Karpas-422 (cell line): ENCODE measurements around the gene C1orf116. TPM values are rescaled to one million over a fixed set of nuclear protein-coding genes. Genes with fewer than 3 reads are reported as not detected.
A peak's percentile ranks its signal among the peaks of the same experiment; 100 is the strongest.

Experiments
- DNase-seq: peaks from one replicate; pipeline ENCODE4 v3.0.0-alpha.2; 2015
- H2AFZ ChIP-seq: fragments of 200-600 bp; sonication (generic); 2 replicates; pipeline ENCODE4 v1.6.1; 2014; ENCODE audit warnings: antibody characterized with exemption, low read length, mixed read lengths
- H3K27ac ChIP-seq: fragments of 200-600 bp; sonication (generic); 2 replicates; pipeline ENCODE4 v1.5.1; 2014; ENCODE audit warnings: mild to moderate bottlenecking, low read length, moderate library complexity
- H3K27me3 ChIP-seq: fragments of 200-600 bp; sonication (generic); 2 replicates; pipeline ENCODE4 v1.6.1; 2014; ENCODE audit warnings: low read length, mixed read lengths
- H3K36me3 ChIP-seq: fragments of 200-600 bp; sonication (generic); 2 replicates; pipeline ENCODE4 v1.6.1; 2014; ENCODE audit warnings: low read length, mixed read lengths; ENCODE audit not compliant: insufficient read depth
- H3K4me1 ChIP-seq: fragments of 200-600 bp; sonication (generic); 2 replicates; pipeline ENCODE4 v1.6.1; 2014; ENCODE audit warnings: mild to moderate bottlenecking, low read length, mixed read lengths
- H3K4me2 ChIP-seq: fragments of 200-600 bp; sonication (generic); 2 replicates; pipeline ENCODE4 v1.6.1; 2014; ENCODE audit warnings: low read length, low read depth, mild to moderate bottlenecking; ENCODE audit not compliant: poor library complexity, severe bottlenecking
- H3K4me3 ChIP-seq: fragments of 200-600 bp; sonication (generic); 2 replicates; pipeline ENCODE4 v1.5.1; 2014; ENCODE audit warnings: mild to moderate bottlenecking, antibody characterized with exemption, low read length, mixed read lengths
- H3K79me2 ChIP-seq: fragments of 200-600 bp; sonication (generic); 2 replicates; pipeline ENCODE4 v1.6.1; 2014; ENCODE audit warnings: mild to moderate bottlenecking, low read length, mixed read lengths
- H3K9ac ChIP-seq: fragments of 200-600 bp; sonication (generic); 2 replicates; pipeline ENCODE4 v1.6.0; 2014; ENCODE audit warnings: low read length
- H3K9me2 ChIP-seq: fragments of 200-600 bp; sonication (generic), shearing (Covaris generic); replicated peaks from 2 replicates; pipeline ENCODE4 v1.6.0; 2014; ENCODE audit warnings: mild to moderate bottlenecking, low read length, moderate library complexity; ENCODE audit not compliant: insufficient read depth
- H3K9me3 ChIP-seq: fragments of 300-700, 200-600 bp; sonication (generic); 2 replicates; pipeline ENCODE4 v1.6.1; 2014; ENCODE audit warnings: low read length, mixed read lengths
- H4K20me1 ChIP-seq: fragments of 200-600 bp; sonication (generic); 2 replicates; pipeline ENCODE4 v1.6.1; 2014; ENCODE audit warnings: mild to moderate bottlenecking, antibody characterized with exemption, low read length, low read depth; ENCODE audit not compliant: insufficient read depth
- total RNA-seq: library from RNA; depleted of rRNA; stranded (reverse); fragments of >200 nt; shearing (Covaris generic); gene quantifications from 2 replicates; pipeline ENCODE4 v1.2.3, GENCODE V29; 2014; ENCODE audit warnings: low replicate concordance

The C1orf116 gene
- total RNA-seq, 1 experiment from 2014 or later, result not detected

- no peaks in the 10 kb centered on the region for H3K9me2 ChIP-seq
- no peaks in the 10 kb centered on the region for H3K36me3 ChIP-seq
- H2AFZ ChIP-seq, result no peak overlapping the region
- no peaks in the 10 kb centered on the region for H3K79me2 ChIP-seq
- no peak overlapping the region for H3K27ac ChIP-seq
- H3K9ac ChIP-seq, result no peak overlapping the region
- H3K4me1 ChIP-seq, result no peaks in the 10 kb centered on the region
- no peaks in the 10 kb centered on the region for H3K9me3 ChIP-seq
- no peaks in the 10 kb centered on the region for H4K20me1 ChIP-seq
- H3K4me3 ChIP-seq, result no peak overlapping the region
- no peak overlapping the region for H3K4me2 ChIP-seq
- peak; percentile 23 for DNase-seq
- H3K27me3 ChIP-seq, result no peaks in the 10 kb centered on the region
Measured at GRCh38 chr1:207017615-207018559, 14.7 kb downstream of the C1orf116 start.

- H3K79me2 ChIP-seq, result no peaks in the 10 kb centered on the region
- H3K4me2 ChIP-seq, result no peak overlapping the region
- no peaks in the 10 kb centered on the region for H3K9me3 ChIP-seq
- H3K9ac ChIP-seq, result no peak overlapping the region
- no peaks in the 10 kb centered on the region for H3K4me1 ChIP-seq
- no peak overlapping the region for H2AFZ ChIP-seq
- H3K36me3 ChIP-seq, result no peaks in the 10 kb centered on the region
- no peaks in the 10 kb centered on the region for H3K27me3 ChIP-seq
- no peaks in the 10 kb centered on the region for H3K9me2 ChIP-seq
- no peak overlapping the region for H3K4me3 ChIP-seq
- no peak for DNase-seq
- no peak overlapping the region for H3K27ac ChIP-seq
- no peaks in the 10 kb centered on the region for H4K20me1 ChIP-seq
Measured at GRCh38 chr1:207015791-207016190, 16.8 kb downstream of the C1orf116 start.

GRCh38 chr1:207014728-207015127, 17.8 kb downstream of the C1orf116 start:
- no peak overlapping the region for H2AFZ ChIP-seq
- no peaks in the 10 kb centered on the region for H4K20me1 ChIP-seq
- no peaks in the 10 kb centered on the region for H3K9me3 ChIP-seq
- H3K4me1 ChIP-seq, result no peaks in the 10 kb centered on the region
- no peak overlapping the region for H3K4me3 ChIP-seq
- no peaks in the 10 kb centered on the region for H3K79me2 ChIP-seq
- no peaks in the 10 kb centered on the region for H3K27me3 ChIP-seq
- H3K9me2 ChIP-seq, result no peaks in the 10 kb centered on the region
- no peak for DNase-seq
- H3K27ac ChIP-seq, result no peak overlapping the region
- no peaks in the 10 kb centered on the region for H3K36me3 ChIP-seq
- H3K9ac ChIP-seq, result no peak overlapping the region
- H3K4me2 ChIP-seq, result no peak overlapping the region

GRCh38 chr1:207013321-207014085, 19.1 kb downstream of the C1orf116 start:
- no peaks in the 10 kb centered on the region for H3K9me2 ChIP-seq
- H3K79me2 ChIP-seq, result no peaks in the 10 kb centered on the region
- DNase-seq, result no peak
- H3K4me1 ChIP-seq, result no peaks in the 10 kb centered on the region
- no peaks in the 10 kb centered on the region for H3K27me3 ChIP-seq
- no peak overlapping the region for H3K27ac ChIP-seq
- no peak overlapping the region for H3K4me3 ChIP-seq
- no peaks in the 10 kb centered on the region for H3K9me3 ChIP-seq
- no peak overlapping the region for H3K4me2 ChIP-seq
- H2AFZ ChIP-seq, result no peak overlapping the region
- no peaks in the 10 kb centered on the region for H3K36me3 ChIP-seq
- no peaks in the 10 kb centered on the region for H4K20me1 ChIP-seq
- H3K9ac ChIP-seq, result no peak overlapping the region

GRCh38 chr1:207010726-207011125, 21.8 kb downstream of the C1orf116 start:
- no peak for DNase-seq
- Histone ChIP-seq H3K9me2 (no peaks in the 10 kb centered on the region), H2AFZ (no peak overlapping the region)

GRCh38 chr1:207009945-207010344, 22.6 kb downstream of the C1orf116 start:
- no peak overlapping the region for H3K9ac ChIP-seq
- DNase-seq, result no peak
- H2AFZ ChIP-seq, result no peak overlapping the region
- no peak overlapping the region for H3K4me3 ChIP-seq
- no peaks in the 10 kb centered on the region for H3K9me3 ChIP-seq
- H3K36me3 ChIP-seq, result no peaks in the 10 kb centered on the region
- H3K9me2 ChIP-seq, result no peaks in the 10 kb centered on the region
- H3K4me2 ChIP-seq, result no peak overlapping the region
- H3K4me1 ChIP-seq, result no peaks in the 10 kb centered on the region
- no peaks in the 10 kb centered on the region for H3K79me2 ChIP-seq
- H3K27me3 ChIP-seq, result no peaks in the 10 kb centered on the region
- no peak overlapping the region for H3K27ac ChIP-seq
- no peaks in the 10 kb centered on the region for H4K20me1 ChIP-seq

More at GRCh38 chr1:207010726-207011125, 21.8 kb downstream of the C1orf116 start:
- Histone ChIP-seq H3K9ac (no peak overlapping the region), H3K9me3 (no peaks in the 10 kb centered on the region), H3K36me3 (no peaks in the 10 kb centered on the region), H3K4me2 (no peak overlapping the region), H3K27me3 (no peaks in the 10 kb centered on the region), H3K27ac (no peak overlapping the region), H3K4me3 (no peak overlapping the region), H3K79me2 (no peaks in the 10 kb centered on the region), H4K20me1 (no peaks in the 10 kb centered on the region), H3K4me1 (no peaks in the 10 kb centered on the region)

GRCh38 chr1:207009182-207009850, 23.2 kb downstream of the C1orf116 start:
- H3K27me3 ChIP-seq, result no peaks in the 10 kb centered on the region
- H3K9me3 ChIP-seq, result no peaks in the 10 kb centered on the region
- peak; percentile 23 for DNase-seq
- H2AFZ ChIP-seq, result no peak overlapping the region
- no peaks in the 10 kb centered on the region for H3K4me1 ChIP-seq
- H3K36me3 ChIP-seq, result no peaks in the 10 kb centered on the region
- H4K20me1 ChIP-seq, result no peaks in the 10 kb centered on the region
- no peaks in the 10 kb centered on the region for H3K9me2 ChIP-seq
- H3K9ac ChIP-seq, result no peak overlapping the region
- H3K4me2 ChIP-seq, result no peak overlapping the region
- no peaks in the 10 kb centered on the region for H3K79me2 ChIP-seq
- H3K4me3 ChIP-seq, result no peak overlapping the region
- H3K27ac ChIP-seq, result no peak overlapping the region
